ENCODE results near the gene HELLS. TPM values are rescaled to one million over a fixed set of nuclear protein-coding genes. Genes with fewer than 3 reads are reported as not detected.

Gene HELLS
- total RNA-seq, 5 donors from 2014 or later (not counting 1 experiment from before 2014, with no cell fraction given), result 8.3 to 21.4 (median 13.0) TPM

GRCh38 chr10:94591461-94592205 lies 46.0 kb downstream of the HELLS start:
- H3K27me3 Mint-ChIP-seq, result no peaks in the 10 kb centered on the region

GRCh38 chr10:94602729-94603515 lies 57.3 kb downstream of the HELLS start:
- Mint-ChIP-seq H3K4me1 (no peaks in the 10 kb centered on the region), H3K9me3 (no peaks in the 10 kb centered on the region), H3K36me3 (peaks cover 19% of the 10 kb centered on the region), H3K27me3 (no peaks in the 10 kb centered on the region), H3K27ac (no peak overlapping the region), H3K4me3 (no peak overlapping the region)
- WGBS (ENCODE audit: insufficient coverage), result 51% methylated on average over 3 of the region's 8 CpGs
- ChIA-PET CTCF (no interaction called here), POLR2A (no interaction called here)
- H3K4me1 ChIP-seq (ENCODE audit: control insufficient read depth in 1 of 2, extremely low read depth in 1 of 2, insufficient read depth in 2 of 2, low read length in 2 of 2), result no peaks in the 10 kb centered on the region
- H3K4me3 ChIP-seq (ENCODE audit: control insufficient read depth in 1 of 2, extremely low read depth in 1 of 2, low read length in 1 of 2), result no peak overlapping the region
- H3K9me3 ChIP-seq, result no peaks in the 10 kb centered on the region
- DNase-seq (no peak), ATAC-seq (replicated peaks in 1 of 4) (no peak)
- H3K27me3 ChIP-seq (replicated peaks in 1 of 2; ENCODE audit: control insufficient read depth in 2 of 2, extremely low read depth in 1 of 2, insufficient read depth in 2 of 2, low read length in 1 of 2), result no peaks in the 10 kb centered on the region
- peaks cover 0 to 4% of the 10 kb centered on the region in 2 donors for H3K36me3 ChIP-seq (ENCODE audit: control insufficient read depth in 2 of 2, extremely low read depth in 1 of 2, insufficient read depth in 1 of 2, low read length in 1 of 2)
- no peak overlapping the region for H3K27ac ChIP-seq (ENCODE audit: low read length)

More at GRCh38 chr10:94591461-94592205, 46.0 kb downstream of the HELLS start:
- POLR2A ChIA-PET, result interaction anchor here in 1 of 2 donors (0.6 kb wide), 1 partner anchor 147 kb away, joined by 9 read pairs; no protein-coding TSS in a partner anchor
- no peak for DNase-seq
- H3K36me3 Mint-ChIP-seq, result peaks cover 34% of the 10 kb centered on the region
- H3K4me3 Mint-ChIP-seq, result no peak overlapping the region
- H3K36me3 ChIP-seq (ENCODE audit: control insufficient read depth in 2 of 2, extremely low read depth in 1 of 2, insufficient read depth in 1 of 2, low read length in 1 of 2), result peaks cover 0 to 10% of the 10 kb centered on the region in 2 donors
- no peak overlapping the region for H3K4me3 ChIP-seq (ENCODE audit: control insufficient read depth in 1 of 2, extremely low read depth in 1 of 2, low read length in 1 of 2)
- WGBS (ENCODE audit: insufficient coverage), result no CpG with 5 or more reads among the region's 1 CpG
- no peaks in the 10 kb centered on the region for H3K4me1 ChIP-seq (ENCODE audit: control insufficient read depth in 1 of 2, extremely low read depth in 1 of 2, insufficient read depth in 2 of 2, low read length in 2 of 2)
- no peak for ATAC-seq (replicated peaks in 1 of 4)
- no peaks in the 10 kb centered on the region for H3K9me3 ChIP-seq
- peaks cover 3 to 7% (median 6%) of the 10 kb centered on the region in 3 donors for H3K4me1 Mint-ChIP-seq
- H3K27ac ChIP-seq (ENCODE audit: low read length), result no peak overlapping the region
- H3K27ac Mint-ChIP-seq, result no peak overlapping the region
- CTCF ChIA-PET, result no interaction called here
- H3K9me3 Mint-ChIP-seq, result no peaks in the 10 kb centered on the region
- H3K27me3 ChIP-seq (replicated peaks in 1 of 2; ENCODE audit: control insufficient read depth in 2 of 2, extremely low read depth in 1 of 2, insufficient read depth in 2 of 2, low read length in 1 of 2), result no peaks in the 10 kb centered on the region

- no peak overlapping the region for H3K4me3 Mint-ChIP-seq
- Histone ChIP-seq H3K27ac (ENCODE audit: low read length) (no peak overlapping the region), H3K27me3 (replicated peaks in 1 of 2; ENCODE audit: control insufficient read depth in 2 of 2, extremely low read depth in 1 of 2, insufficient read depth in 2 of 2, low read length in 1 of 2) (no peaks in the 10 kb centered on the region), H3K9me3 (no peaks in the 10 kb centered on the region), H3K4me3 (ENCODE audit: control insufficient read depth in 1 of 2, extremely low read depth in 1 of 2, low read length in 1 of 2) (no peak overlapping the region), H3K4me1 (ENCODE audit: control insufficient read depth in 1 of 2, extremely low read depth in 1 of 2, insufficient read depth in 2 of 2, low read length in 2 of 2) (no peaks in the 10 kb centered on the region), H3K36me3 (ENCODE audit: control insufficient read depth in 2 of 2, extremely low read depth in 1 of 2, insufficient read depth in 1 of 2, low read length in 1 of 2) (no peaks in the 10 kb centered on the region)
- DNase-seq (no peak), ATAC-seq (replicated peaks in 1 of 4) (no peak)
- no CpG with 5 or more reads among the region's 1 CpG for WGBS (ENCODE audit: insufficient coverage)
- ChIA-PET CTCF (no interaction called here), POLR2A (no interaction called here)
- H3K4me1 Mint-ChIP-seq, result no peaks in the 10 kb centered on the region
- peaks cover 20% of the 10 kb centered on the region for H3K36me3 Mint-ChIP-seq
- no peak overlapping the region for H3K27ac Mint-ChIP-seq
- no peaks in the 10 kb centered on the region for H3K9me3 Mint-ChIP-seq
- no peaks in the 10 kb centered on the region for H3K27me3 Mint-ChIP-seq
Measured at GRCh38 chr10:94607111-94607510, 61.5 kb downstream of the HELLS start.

- H3K36me3 ChIP-seq (ENCODE audit: control insufficient read depth in 2 of 2, extremely low read depth in 1 of 2, insufficient read depth in 1 of 2, low read length in 1 of 2), result no peaks in the 10 kb centered on the region
- H3K4me1 ChIP-seq (ENCODE audit: control insufficient read depth in 1 of 2, extremely low read depth in 1 of 2, insufficient read depth in 2 of 2, low read length in 2 of 2), result no peaks in the 10 kb centered on the region
- ATAC-seq (replicated peaks in 1 of 4) (no peak), DNase-seq (no peak)
- no peaks in the 10 kb centered on the region for H3K9me3 ChIP-seq
- H3K4me3 Mint-ChIP-seq, result no peak overlapping the region
- no peaks in the 10 kb centered on the region for H3K9me3 Mint-ChIP-seq
- POLR2A ChIA-PET, result no interaction called here
- H3K36me3 Mint-ChIP-seq, result peaks cover 20% of the 10 kb centered on the region
- no peak overlapping the region for H3K27ac Mint-ChIP-seq
- CTCF ChIA-PET, result no interaction called here
- no peak overlapping the region for H3K4me3 ChIP-seq (ENCODE audit: control insufficient read depth in 1 of 2, extremely low read depth in 1 of 2, low read length in 1 of 2)
- H3K27me3 ChIP-seq (replicated peaks in 1 of 2; ENCODE audit: control insufficient read depth in 2 of 2, extremely low read depth in 1 of 2, insufficient read depth in 2 of 2, low read length in 1 of 2), result no peaks in the 10 kb centered on the region
- H3K27ac ChIP-seq (ENCODE audit: low read length), result no peak overlapping the region
- H3K27me3 Mint-ChIP-seq, result no peaks in the 10 kb centered on the region
- 83% methylated on average over 1 of the region's 4 CpGs for WGBS (ENCODE audit: insufficient coverage)
- H3K4me1 Mint-ChIP-seq, result no peaks in the 10 kb centered on the region
Measured at GRCh38 chr10:94608559-94608958, 63.0 kb downstream of the HELLS start.

- Mint-ChIP-seq H3K9me3 (no peaks in the 10 kb centered on the region), H3K27ac (no peak overlapping the region), H3K4me1 (no peaks in the 10 kb centered on the region), H3K27me3 (no peaks in the 10 kb centered on the region), H3K4me3 (no peak overlapping the region), H3K36me3 (peaks cover 6% of the 10 kb centered on the region)
- POLR2A ChIA-PET, result no interaction called here
- no peak for ATAC-seq (replicated peaks in 1 of 4)
- WGBS (ENCODE audit: insufficient coverage), result no CpG with 5 or more reads among the region's 2 CpGs
- H3K27me3 ChIP-seq (replicated peaks in 1 of 2; ENCODE audit: control insufficient read depth in 2 of 2, extremely low read depth in 1 of 2, insufficient read depth in 2 of 2, low read length in 1 of 2), result no peaks in the 10 kb centered on the region
- no peak for DNase-seq
- no peak overlapping the region for H3K4me3 ChIP-seq (ENCODE audit: control insufficient read depth in 1 of 2, extremely low read depth in 1 of 2, low read length in 1 of 2)
- no peaks in the 10 kb centered on the region for H3K36me3 ChIP-seq (ENCODE audit: control insufficient read depth in 2 of 2, extremely low read depth in 1 of 2, insufficient read depth in 1 of 2, low read length in 1 of 2)
- no peaks in the 10 kb centered on the region for H3K9me3 ChIP-seq
- no peak overlapping the region for H3K27ac ChIP-seq (ENCODE audit: low read length)
- no peaks in the 10 kb centered on the region for H3K4me1 ChIP-seq (ENCODE audit: control insufficient read depth in 1 of 2, extremely low read depth in 1 of 2, insufficient read depth in 2 of 2, low read length in 2 of 2)
- CTCF ChIA-PET, result no interaction called here
Measured at GRCh38 chr10:94614558-94614957, 69.0 kb downstream of the HELLS start.

- ChIA-PET CTCF (no interaction called here), POLR2A (no interaction called here)
- Histone ChIP-seq H3K4me3 (ENCODE audit: control insufficient read depth in 1 of 2, extremely low read depth in 1 of 2, low read length in 1 of 2) (no peak overlapping the region), H3K4me1 (ENCODE audit: control insufficient read depth in 1 of 2, extremely low read depth in 1 of 2, insufficient read depth in 2 of 2, low read length in 2 of 2) (no peaks in the 10 kb centered on the region), H3K27me3 (replicated peaks in 1 of 2; ENCODE audit: control insufficient read depth in 2 of 2, extremely low read depth in 1 of 2, insufficient read depth in 2 of 2, low read length in 1 of 2) (no peaks in the 10 kb centered on the region), H3K27ac (ENCODE audit: low read length) (no peak overlapping the region), H3K9me3 (no peaks in the 10 kb centered on the region), H3K36me3 (ENCODE audit: control insufficient read depth in 2 of 2, extremely low read depth in 1 of 2, insufficient read depth in 1 of 2, low read length in 1 of 2) (no peaks in the 10 kb centered on the region)
- H3K27ac Mint-ChIP-seq, result no peak overlapping the region
- no peaks in the 10 kb centered on the region for H3K9me3 Mint-ChIP-seq
- 78% methylated on average over 3 of the region's 5 CpGs for WGBS (ENCODE audit: insufficient coverage)
- no peaks in the 10 kb centered on the region for H3K27me3 Mint-ChIP-seq
- no peaks in the 10 kb centered on the region for H3K4me1 Mint-ChIP-seq
- DNase-seq, result no peak
- no peaks in the 10 kb centered on the region for H3K36me3 Mint-ChIP-seq
- ATAC-seq (replicated peaks in 1 of 4), result no peak
- H3K4me3 Mint-ChIP-seq, result no peak overlapping the region
Measured at GRCh38 chr10:94617389-94617944, 71.9 kb downstream of the HELLS start.
